HUES6 (cell line): ENCODE results near the gene ZNF800.

Source experiments
- H3K27ac ChIP-seq: 2 replicates; pipeline ENCODE4 v1.7.0; 2013; ENCODE audit warnings: low read depth, mild to moderate bottlenecking, low read length, inconsistent platforms
- H3K27me3 ChIP-seq: 2 replicates; pipeline ENCODE4 v1.6.1; 2013; ENCODE audit warnings: low read length; ENCODE audit not compliant: control insufficient read depth, insufficient read depth
- H3K36me3 ChIP-seq: 2 replicates; pipeline ENCODE4 v1.6.1; 2013; ENCODE audit warnings: low read length; ENCODE audit not compliant: control insufficient read depth, insufficient read depth
- H3K4me1 ChIP-seq: 2 replicates; pipeline ENCODE4 v1.6.1; 2013; ENCODE audit warnings: low read length; ENCODE audit not compliant: control insufficient read depth, insufficient read depth
- H3K4me3 ChIP-seq: 2 replicates; pipeline ENCODE4 v1.5.1; 2013; ENCODE audit warnings: low read depth, low read length
- H3K9ac ChIP-seq: one replicate; pipeline ENCODE4 v1.6.1; 2013; ENCODE audit warnings: mild to moderate bottlenecking, low read length
- H3K9me3 ChIP-seq: 2 replicates; pipeline ENCODE4 v1.6.1; 2013; ENCODE audit warnings: low read depth, low read length; ENCODE audit not compliant: control insufficient read depth, insufficient read depth

Gene ZNF800

DNA sequence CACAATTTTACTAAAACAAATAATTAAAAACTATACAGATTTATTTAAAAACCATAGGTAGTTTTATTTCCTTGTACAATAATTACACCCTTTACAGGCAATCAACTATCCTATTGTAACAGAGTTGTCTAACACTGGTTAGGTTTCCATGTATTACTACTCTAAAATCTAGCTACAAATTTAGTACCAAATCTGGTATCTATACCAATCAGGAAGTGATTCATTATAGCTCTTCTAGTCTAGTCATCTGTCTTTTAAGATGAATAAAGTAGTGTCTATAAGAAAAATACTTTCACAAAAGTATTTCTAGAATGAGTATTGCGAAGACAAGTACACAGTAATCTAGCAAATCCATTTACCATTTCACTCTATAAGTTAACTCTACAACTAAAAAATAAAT is 16.9 kb downstream of the ZNF800 start:
- H3K9ac ChIP-seq = no peak overlapping the region
- no peaks in the 10 kb centered on the region for H3K9me3 ChIP-seq
- no peak overlapping the region for H3K4me3 ChIP-seq
- peaks cover 21% of the 10 kb centered on the region for H3K36me3 ChIP-seq
- H3K27me3 ChIP-seq = no peaks in the 10 kb centered on the region
- H3K4me1 ChIP-seq = no peaks in the 10 kb centered on the region
- H3K27ac ChIP-seq = no peak overlapping the region

DNA sequence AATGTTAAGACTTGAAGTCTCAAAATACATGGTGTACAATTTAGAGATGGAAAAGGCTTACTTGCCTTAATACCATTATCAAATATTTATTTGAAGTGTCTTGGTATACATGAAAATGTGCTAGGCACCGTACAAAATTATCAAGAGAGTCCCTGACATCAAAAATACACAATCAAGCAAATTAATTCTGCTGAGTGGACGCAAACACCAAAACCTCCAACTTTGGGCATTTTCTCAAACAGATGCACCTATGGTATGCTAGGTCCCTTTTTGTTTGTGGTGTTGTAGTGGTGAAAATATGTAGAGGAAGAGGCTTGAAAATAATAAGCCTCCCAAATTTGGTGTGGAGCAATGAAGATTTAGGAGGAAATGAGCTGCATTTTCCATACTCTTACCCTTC is 24.8 kb downstream of the ZNF800 start:
- no peaks in the 10 kb centered on the region for H3K9me3 ChIP-seq
- no peak overlapping the region for H3K4me3 ChIP-seq
- peaks cover 4% of the 10 kb centered on the region; the same call in 1 of the 2 replicates for H3K36me3 ChIP-seq
- no peaks in the 10 kb centered on the region for H3K4me1 ChIP-seq
- H3K27me3 ChIP-seq = no peaks in the 10 kb centered on the region
- no peak overlapping the region for H3K27ac ChIP-seq
- no peak overlapping the region for H3K9ac ChIP-seq

DNA sequence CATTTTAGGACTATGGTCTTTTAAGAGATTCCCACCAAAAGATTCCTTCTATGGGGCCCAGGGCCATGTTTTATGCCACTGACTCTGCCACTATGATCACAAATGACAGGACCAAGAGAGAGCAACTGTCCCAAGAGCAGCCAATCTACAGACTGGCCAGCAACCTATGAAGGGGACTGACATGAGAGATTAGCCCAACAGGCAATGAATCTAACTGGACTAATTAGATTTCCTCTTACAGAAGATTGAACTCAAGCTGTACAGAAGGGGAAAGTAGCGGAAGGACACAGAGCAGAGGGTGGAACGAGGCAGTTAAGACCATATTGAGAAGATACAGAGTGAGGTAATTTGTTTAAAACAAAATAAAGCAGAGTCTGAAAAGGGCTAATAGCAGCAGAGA is 25.8 kb downstream of the ZNF800 start:
- H3K36me3 ChIP-seq = peaks cover 4% of the 10 kb centered on the region; the same call in 1 of the 2 replicates

DNA sequence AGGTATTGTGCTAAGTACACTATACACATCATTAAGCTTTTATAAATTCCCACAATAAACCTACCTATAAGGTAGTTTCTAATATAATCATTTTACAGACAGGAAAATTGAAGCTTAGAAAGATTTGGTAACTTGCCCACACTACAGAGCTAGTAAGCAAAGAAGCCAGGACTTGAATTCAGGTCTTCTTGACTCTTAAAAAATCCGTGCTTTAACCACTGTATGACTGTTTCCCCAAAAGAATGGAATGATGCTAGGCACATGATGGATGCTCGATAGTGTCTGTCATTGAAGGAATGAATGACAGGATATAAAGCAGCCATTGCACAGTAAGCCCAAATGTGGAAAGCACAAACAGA is 26.6 kb downstream of the ZNF800 start:
- Histone ChIP-seq H3K9ac (no peak overlapping the region), H3K4me3 (no peak overlapping the region), H3K9me3 (no peaks in the 10 kb centered on the region), H3K27ac (no peak overlapping the region), H3K27me3 (no peaks in the 10 kb centered on the region), H3K4me1 (no peaks in the 10 kb centered on the region), H3K36me3 (no peaks in the 10 kb centered on the region)

More for the DNA sequence above, 25.8 kb downstream of the ZNF800 start:
- no peak overlapping the region for H3K4me3 ChIP-seq
- no peak overlapping the region for H3K9ac ChIP-seq
- H3K27ac ChIP-seq = no peak overlapping the region
- H3K27me3 ChIP-seq = no peaks in the 10 kb centered on the region
- no peaks in the 10 kb centered on the region for H3K4me1 ChIP-seq
- H3K9me3 ChIP-seq = no peaks in the 10 kb centered on the region

DNA sequence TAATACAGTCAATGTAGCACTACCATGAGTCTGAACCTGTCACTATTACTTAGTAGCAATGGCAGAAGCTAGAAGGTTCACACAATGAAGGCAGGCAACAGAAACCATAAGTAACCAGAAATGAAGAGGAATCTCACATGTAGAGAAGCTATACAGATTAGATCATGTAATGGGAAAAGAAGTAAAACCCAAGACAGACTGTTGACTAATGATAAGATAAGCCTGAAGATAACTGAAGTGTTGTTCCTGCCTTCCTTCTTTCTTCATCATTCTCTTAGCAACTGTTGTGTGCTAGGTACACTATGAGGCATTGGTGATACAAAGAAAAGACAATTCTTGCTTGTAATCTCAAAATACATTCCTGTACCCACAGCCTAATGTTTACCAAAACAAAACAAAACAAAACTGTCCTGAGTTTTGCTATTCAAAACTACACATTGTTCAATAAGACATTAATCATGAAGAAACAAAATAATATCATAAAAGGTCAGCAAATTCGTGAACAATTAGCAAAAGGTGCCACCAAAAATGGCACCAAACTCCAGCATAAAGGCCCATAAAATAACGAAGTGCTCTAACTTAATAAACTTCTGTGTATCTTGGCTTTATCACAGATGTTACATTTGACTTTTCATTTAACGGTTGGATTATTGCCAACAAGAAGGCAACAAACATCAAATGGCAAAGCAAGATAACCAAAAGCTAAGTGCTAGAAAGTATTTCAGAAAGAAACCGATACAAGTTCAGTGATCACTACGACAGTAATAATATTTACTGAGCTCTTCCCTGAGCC is 27.1 kb downstream of the ZNF800 start:
- no peaks in the 10 kb centered on the region for H3K36me3 ChIP-seq
- H3K27me3 ChIP-seq = no peaks in the 10 kb centered on the region
- H3K4me3 ChIP-seq = no peak overlapping the region
- no peaks in the 10 kb centered on the region for H3K9me3 ChIP-seq
- no peaks in the 10 kb centered on the region for H3K4me1 ChIP-seq
- H3K27ac ChIP-seq = no peak overlapping the region
- H3K9ac ChIP-seq = no peak overlapping the region

DNA sequence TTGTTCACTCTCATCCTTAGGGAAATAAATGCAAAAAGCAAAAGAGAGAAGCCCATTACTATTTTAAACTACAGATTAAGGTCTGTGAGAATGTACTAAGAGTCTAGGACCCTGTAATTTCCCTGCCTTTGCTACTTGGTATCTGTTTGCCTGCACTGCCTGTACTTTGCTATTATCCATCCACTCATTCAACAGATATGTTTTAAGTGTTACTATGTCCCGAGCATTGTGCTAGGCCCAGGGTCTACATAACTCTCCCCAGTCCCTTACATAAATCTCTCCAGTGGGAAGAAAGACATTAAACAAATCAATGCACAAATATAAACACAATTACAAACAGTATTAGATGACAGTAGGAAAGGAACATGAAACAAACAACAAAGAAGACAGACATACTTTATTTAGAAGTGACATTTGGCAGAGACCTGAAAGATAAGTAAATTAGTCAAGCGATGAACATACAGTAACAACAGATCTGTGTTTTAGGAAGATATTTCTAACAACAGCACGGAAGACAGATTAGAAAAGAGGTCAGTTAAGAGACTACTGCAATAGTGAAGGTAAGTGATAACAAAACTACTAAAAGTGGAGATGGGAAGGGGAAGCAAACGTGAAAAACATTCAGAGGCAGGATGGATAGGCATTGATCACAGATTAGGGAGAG is 30.0 kb downstream of the ZNF800 start:
- Histone ChIP-seq H3K4me3 (no peak overlapping the region), H3K27ac (no peak overlapping the region), H3K27me3 (no peaks in the 10 kb centered on the region), H3K9ac (no peak overlapping the region), H3K4me1 (no peaks in the 10 kb centered on the region), H3K36me3 (no peaks in the 10 kb centered on the region), H3K9me3 (no peaks in the 10 kb centered on the region)

DNA sequence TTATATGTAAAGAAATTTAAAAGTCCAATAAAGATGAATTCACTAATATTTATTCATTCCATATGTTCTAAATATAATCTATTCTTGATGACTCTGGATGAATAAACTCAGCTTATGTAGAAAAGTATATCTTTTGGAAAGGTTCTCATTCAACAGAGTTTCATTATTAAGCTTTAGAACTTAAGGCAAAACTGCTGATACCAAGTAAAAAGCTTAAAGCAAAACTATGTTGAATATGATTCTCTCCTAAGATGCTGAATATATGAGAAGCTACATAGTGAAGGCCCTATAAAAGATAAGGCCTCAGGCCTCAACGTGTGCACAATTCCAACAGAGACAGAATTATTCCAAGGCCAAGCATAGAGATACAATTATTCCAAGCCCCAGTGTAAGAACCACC is 30.8 kb downstream of the ZNF800 start:
- Histone ChIP-seq H3K36me3 (no peaks in the 10 kb centered on the region), H3K27me3 (no peaks in the 10 kb centered on the region), H3K27ac (no peak overlapping the region), H3K4me1 (no peaks in the 10 kb centered on the region), H3K9me3 (no peaks in the 10 kb centered on the region), H3K9ac (no peak overlapping the region), H3K4me3 (no peak overlapping the region)

DNA sequence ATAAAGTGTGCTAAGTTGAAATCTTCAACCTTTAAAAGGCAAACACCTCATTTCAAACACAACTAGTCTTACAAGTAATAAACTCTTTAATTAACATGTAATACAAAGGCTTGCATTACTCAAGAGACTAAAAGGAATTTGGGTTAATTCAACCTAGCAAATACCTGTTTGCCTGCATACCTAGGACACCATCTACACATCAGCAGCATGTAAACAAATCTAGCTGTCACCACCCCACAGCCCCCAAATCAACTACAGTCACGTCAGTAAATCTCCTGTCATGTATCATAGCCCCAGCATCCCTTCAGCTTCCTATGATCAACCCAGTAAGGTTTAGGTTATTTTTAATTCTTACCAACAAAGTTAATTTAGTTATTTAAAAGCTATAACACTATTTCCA is 33.5 kb downstream of the ZNF800 start:
- H3K9me3 ChIP-seq = no peaks in the 10 kb centered on the region
- H3K9ac ChIP-seq = no peak overlapping the region
- H3K36me3 ChIP-seq = no peaks in the 10 kb centered on the region
- H3K4me1 ChIP-seq = no peaks in the 10 kb centered on the region
- H3K4me3 ChIP-seq = no peak overlapping the region
- H3K27me3 ChIP-seq = no peaks in the 10 kb centered on the region
- no peak overlapping the region for H3K27ac ChIP-seq

DNA sequence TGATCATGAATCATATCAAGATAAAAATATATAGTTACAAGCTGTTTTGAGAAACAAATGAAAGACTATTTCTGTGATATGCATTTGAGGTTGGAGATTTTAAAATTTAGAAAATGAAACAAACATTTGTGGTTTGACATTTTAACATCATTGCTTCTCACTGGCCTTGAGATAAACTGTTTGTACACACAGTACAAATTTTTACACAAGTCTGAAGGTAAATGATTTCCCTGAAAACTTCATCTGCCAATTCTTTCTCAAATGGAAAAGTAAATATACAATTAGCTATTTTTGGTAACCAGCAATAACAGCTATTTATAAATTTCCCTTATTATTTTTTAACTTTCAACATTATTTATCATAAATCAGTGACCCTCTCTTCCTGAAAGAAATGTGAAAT is 38.6 kb downstream of the ZNF800 start:
- Histone ChIP-seq H3K36me3 (no peaks in the 10 kb centered on the region), H3K4me1 (no peaks in the 10 kb centered on the region), H3K27me3 (peaks cover 16% of the 10 kb centered on the region), H3K27ac (no peak overlapping the region), H3K9ac (no peak overlapping the region), H3K9me3 (no peaks in the 10 kb centered on the region), H3K4me3 (no peak overlapping the region)

DNA sequence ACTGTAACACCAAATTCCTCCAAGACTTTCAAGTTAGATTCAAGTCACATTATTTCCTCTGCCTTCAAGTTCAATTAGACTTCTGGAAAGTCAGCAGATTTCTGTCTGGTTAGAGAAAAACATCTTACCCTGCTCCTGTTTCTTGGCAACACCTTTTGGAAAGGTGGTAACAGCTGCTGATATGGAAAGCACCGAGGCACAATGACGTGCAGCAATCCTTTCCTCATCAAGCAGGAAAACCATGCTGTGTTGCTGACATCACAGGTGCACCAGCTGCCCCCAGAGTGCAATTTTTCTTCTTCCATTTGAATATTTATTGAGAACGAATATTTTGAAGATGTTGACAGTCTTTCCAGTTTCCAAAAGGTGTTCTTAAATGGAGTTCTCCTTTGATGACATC is 41.9 kb downstream of the ZNF800 start:
- peaks cover 49% of the 10 kb centered on the region for H3K27me3 ChIP-seq
- no peaks in the 10 kb centered on the region for H3K9me3 ChIP-seq
- H3K36me3 ChIP-seq = no peaks in the 10 kb centered on the region
- H3K4me3 ChIP-seq = no peak overlapping the region
- H3K4me1 ChIP-seq = no peaks in the 10 kb centered on the region
- H3K27ac ChIP-seq = no peak overlapping the region
- H3K9ac ChIP-seq = no peak overlapping the region

DNA sequence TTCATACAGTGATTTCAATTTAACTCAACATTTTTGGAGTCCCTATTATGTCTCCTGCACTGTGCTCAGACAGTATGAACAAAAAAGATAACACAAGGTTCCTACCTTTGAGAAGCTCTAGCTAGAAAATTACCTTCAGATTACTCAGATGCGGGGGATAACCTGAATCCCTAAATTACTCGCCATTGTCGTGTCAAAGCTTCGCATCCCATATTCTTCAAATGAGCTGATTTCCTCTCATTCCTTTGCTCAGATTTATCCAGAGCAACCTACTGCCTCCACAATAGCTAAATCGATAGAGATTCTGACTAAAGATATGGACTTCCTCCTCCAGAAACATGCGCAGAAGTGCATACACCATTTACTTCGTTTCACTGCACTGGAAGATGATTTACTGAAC is 42.6 kb downstream of the ZNF800 start:
- no peaks in the 10 kb centered on the region for H3K4me1 ChIP-seq
- H3K27ac ChIP-seq = no peak overlapping the region
- peaks cover 53% of the 10 kb centered on the region for H3K27me3 ChIP-seq
- H3K4me3 ChIP-seq = no peak overlapping the region
- no peak overlapping the region for H3K9ac ChIP-seq
- H3K36me3 ChIP-seq = no peaks in the 10 kb centered on the region
- no peaks in the 10 kb centered on the region for H3K9me3 ChIP-seq
